IPS-15b (cell line): Measurements from ENCODE around the gene MFAP2.
"Not testable (repeated sequence)": the region's sequence is repeated elsewhere in the genome, so short reads cannot be mapped to it uniquely, and the experiment has no call there.

Source experiments
- H3K27me3 ChIP-seq: one replicate; pipeline ENCODE4 v1.6.1; 2013; ENCODE audit warnings: low read length; ENCODE audit not compliant: control insufficient read depth, insufficient read depth
- H3K36me3 ChIP-seq: one replicate; pipeline ENCODE4 v1.6.1; 2013; ENCODE audit warnings: low read length; ENCODE audit not compliant: control insufficient read depth, insufficient read depth
- H3K4me1 ChIP-seq: one replicate; pipeline ENCODE4 v1.6.1; 2013; ENCODE audit warnings: mild to moderate bottlenecking, low read length; ENCODE audit not compliant: control insufficient read depth, insufficient read depth
- H3K4me3 ChIP-seq: one replicate; pipeline ENCODE4 v1.5.1; 2013; ENCODE audit warnings: low read depth, low read length
- H3K9ac ChIP-seq: one replicate; pipeline ENCODE4 v1.6.1; 2013; ENCODE audit warnings: low read depth, mild to moderate bottlenecking, low read length
- H3K9me3 ChIP-seq: one replicate; pipeline ENCODE4 v1.6.1; 2013; ENCODE audit warnings: mild to moderate bottlenecking, low read length; ENCODE audit not compliant: control insufficient read depth, insufficient read depth

Gene MFAP2

GRCh38 chr1:16931206-16931934 is 49.0 kb downstream of the MFAP2 start:
- not testable (repeated sequence) for H3K9me3 ChIP-seq, H3K4me3 ChIP-seq, H3K36me3 ChIP-seq, H3K9ac ChIP-seq, H3K27me3 ChIP-seq, H3K4me1 ChIP-seq

GRCh38 chr1:16929146-16930041 is 51.0 kb downstream of the MFAP2 start:
- H3K9me3 ChIP-seq, H3K4me3 ChIP-seq, H3K9ac ChIP-seq, H3K36me3 ChIP-seq, H3K27me3 ChIP-seq, H3K4me1 ChIP-seq: not testable (repeated sequence)

GRCh38 chr1:16927711-16928485 is 52.5 kb downstream of the MFAP2 start:
- Histone ChIP-seq H3K27me3 (no peaks in the 10 kb centered on the region), H3K4me1 (no peaks in the 10 kb centered on the region), H3K9me3 (no peaks in the 10 kb centered on the region), H3K4me3 (no peak overlapping the region), H3K9ac (no peak overlapping the region), H3K36me3 (peaks cover 8% of the 10 kb centered on the region)

GRCh38 chr1:16927256-16927655 is 53.2 kb downstream of the MFAP2 start:
- H3K4me3 ChIP-seq: no peak overlapping the region
- H3K27me3 ChIP-seq: no peaks in the 10 kb centered on the region
- H3K9ac ChIP-seq: no peak overlapping the region
- H3K4me1 ChIP-seq: no peaks in the 10 kb centered on the region
- peaks cover 8% of the 10 kb centered on the region for H3K36me3 ChIP-seq
- no peaks in the 10 kb centered on the region for H3K9me3 ChIP-seq

- Histone ChIP-seq H3K27me3 (no peaks in the 10 kb centered on the region), H3K4me1 (no peaks in the 10 kb centered on the region), H3K9me3 (no peaks in the 10 kb centered on the region), H3K9ac (no peak overlapping the region), H3K4me3 (no peak overlapping the region), H3K36me3 (peaks cover 8% of the 10 kb centered on the region)
Measured at GRCh38 chr1:16926491-16927073, 53.8 kb downstream of the MFAP2 start.

GRCh38 chr1:16925635-16926490 is 54.6 kb downstream of the MFAP2 start:
- peaks cover 5% of the 10 kb centered on the region for H3K4me1 ChIP-seq
- H3K9ac ChIP-seq: no peak overlapping the region
- no peak overlapping the region for H3K4me3 ChIP-seq
- no peaks in the 10 kb centered on the region for H3K27me3 ChIP-seq
- no peaks in the 10 kb centered on the region for H3K9me3 ChIP-seq
- peaks cover 8% of the 10 kb centered on the region for H3K36me3 ChIP-seq

- H3K4me1 ChIP-seq: peaks cover 5% of the 10 kb centered on the region
- H3K9ac ChIP-seq: no peak overlapping the region
- no peak overlapping the region for H3K4me3 ChIP-seq
- no peaks in the 10 kb centered on the region for H3K27me3 ChIP-seq
- H3K9me3 ChIP-seq: no peaks in the 10 kb centered on the region
- peaks cover 8% of the 10 kb centered on the region for H3K36me3 ChIP-seq
Measured at GRCh38 chr1:16924919-16925477, 55.4 kb downstream of the MFAP2 start.
